Spleen (tissue), 11 donors: ENCODE measurements around the gene RAB2B. TPM values are rescaled to one million over a fixed set of nuclear protein-coding genes. Genes with fewer than 3 reads are reported as not detected.
A peak's percentile ranks its signal among the peaks of the same experiment; 100 is the strongest.

Source experiments
- DNase-seq: peaks from one replicate; pipeline ENCODE4 v3.0.0-alpha.2; 2020
- H3K27ac ChIP-seq, 8 donors: fragments of 200-600 bp; sonication (generic) in 7 of 8; 1 replicate in 4 of 8; 2 replicates in 4 of 8; pipeline versions ENCODE4 v1.5.0 to v1.8.0; 2016 to 2021; ENCODE audit warnings: inconsistent platforms in 4 of 8, mild to moderate bottlenecking in 4 of 8, moderate library complexity in 1 of 8
- H3K27me3 ChIP-seq, 7 donors: fragments of 200-600 bp; sonication (generic) in 6 of 7; replicated peaks in 1 of 7; 1 replicate in 4 of 7; 2 replicates in 3 of 7; pipeline versions ENCODE4 v1.5.0 to v1.8.0; 2016 to 2021; ENCODE audit warnings: inconsistent platforms in 3 of 7, mild to moderate bottlenecking in 1 of 7
- H3K36me3 ChIP-seq, 6 donors: fragments of 200-600 bp; sonication (generic) in 5 of 6; 1 replicate in 4 of 6; 2 replicates in 2 of 6; pipeline versions ENCODE4 v1.5.0 to v1.8.0; 2016 to 2021; ENCODE audit warnings: inconsistent platforms in 2 of 6
- H3K4me1 ChIP-seq, 6 donors: fragments of 200-600 bp; sonication (generic) in 5 of 6; 1 replicate in 3 of 6; 2 replicates in 3 of 6; pipeline versions ENCODE4 v1.5.0 to v1.8.0; 2016 to 2021; ENCODE audit warnings: inconsistent platforms in 3 of 6
- H3K4me3 ChIP-seq, 8 donors: fragments of 200-600 bp; sonication (generic) in 7 of 8; 1 replicate in 4 of 8; 2 replicates in 4 of 8; pipeline versions ENCODE4 v1.5.0 to v1.8.0; 2016 to 2021; ENCODE audit warnings: inconsistent platforms in 4 of 8, mild to moderate bottlenecking in 4 of 8, moderate library complexity in 2 of 8
- H3K9me3 ChIP-seq, 8 donors: fragments of 200-600 bp; sonication (generic) in 7 of 8; 1 replicate in 4 of 8; 2 replicates in 4 of 8; pipeline versions ENCODE4 v1.5.0 to v1.8.0; 2016 to 2021; ENCODE audit warnings: inconsistent platforms in 4 of 8
- CTCF ChIP-seq, 11 experiments: fragments of 200-600 bp in 7 of 11; fragments of 450-650 bp in 4 of 11; sonication (generic) in 4 of 11; IDR thresholded peaks in 8 of 11; conservative IDR thresholded peaks in 3 of 11; 1 replicate in 7 of 11; 2 replicates in 4 of 11; pipeline versions ENCODE4 v1.4.0 to v1.8.0; 2016 to 2021; ENCODE audit warnings: antibody characterized with exemption in 11 of 11, inconsistent platforms in 4 of 11, mild to moderate bottlenecking in 1 of 11
- POLR2A ChIP-seq, 3 donors: fragments of 450-650 bp; IDR thresholded peaks; one replicate each; pipeline ENCODE4 v1.5.1; 2017; ENCODE audit warnings: antibody characterized with exemption in 3 of 3, mild to moderate bottlenecking in 1 of 3
- POLR2AphosphoS5 ChIP-seq, 3 donors: sonication (generic); formaldehyde crosslinking; IDR thresholded peaks; one replicate each; pipeline ENCODE4 v1.5.1; 2017; ENCODE audit warnings: antibody characterized with exemption in 3 of 3
- WGBS, 5 donors: extraction: QIAGEN DNeasy Blood & Tissue Kit in 3 of 5; methylation state at CpG; one replicate each; pipeline versions ENCODE4 v1.1.5 to v1.1.7; 2013 to 2018; 5-methylcytosine and 5-hydroxymethylcytosine counted together
- intact Hi-C: fragments of 100-400 bp; cut with DNase I; formaldehyde crosslinking; loops from one replicate; pipeline ENCODE4 v1.15.0; 2023; ENCODE audit warnings: low total_unique reads
- polyA plus RNA-seq, 3 donors: library from polyadenylated mRNA; stranded (reverse); fragments of 200-250 nt; gene quantifications; one replicate each; pipeline ENCODE4 v1.2.1, GENCODE V29; 2013
- total RNA-seq, 7 donors: library from RNA; depleted of rRNA in 3 of 7; stranded (reverse); fragments of >200 nt in 3 of 7; fragmentation: NEBNext Ultra II Directional in 4 of 7; extraction: Animal tissue kit (Norgen Biotek cat#: 25700) in 4 of 7; gene quantifications; one replicate each; pipeline versions ENCODE4 v1.1.0 to v1.2.1, GENCODE V29; 2016 to 2021
- donor health status: healthy with polysubstance abuse.
- donor health status: DM: no; HTN: no; CAD: no; lungs with moderate emphysema.
- donor health status: DM: no; HTN: no; CAD: no.
- donor health status: Bipolar disorder and iron deficiency.
- donor health status: healthy.
- donor health status: DM: no; HTN: no; CAD: no.
- donor health status: DM: yes; HTN: yes; CAD: no.

RAB2B gene
- total and polyA plus RNA-seq, 10 donors, result 7.2 to 34.2 (median 26.4) TPM

GRCh38 chr14:21476523-21476924, 235 bp downstream of the RAB2B start:
- H3K9me3 ChIP-seq, result no peaks in the 10 kb centered on the region
- H3K4me3 ChIP-seq, result peak overlapping the region; percentile 49 to 93 (median 86)
- peak overlapping the region; percentile 63 to 96 (median 92) for H3K27ac ChIP-seq
- peaks cover 0 to 57% (median 22%) of the 10 kb centered on the region in 6 donors for H3K36me3 ChIP-seq
- intact Hi-C loops, result no loop called here
- no peak for TF ChIP-seq POLR2A (IDR thresholded peaks at IDR 0.05)
- no peak for TF ChIP-seq CTCF (IDR thresholded peaks at IDR 0.05 in 8 of 11, conservative IDR thresholded peaks at IDR 0.05 in 3 of 11)
- no peak for TF ChIP-seq POLR2AphosphoS5 (IDR thresholded peaks at IDR 0.05)
- peak; percentile 95 for DNase-seq
- H3K27me3 ChIP-seq, result no peaks in the 10 kb centered on the region
- peaks cover 19 to 65% (median 37%) of the 10 kb centered on the region in 6 donors for H3K4me1 ChIP-seq
- WGBS, 5 donors, result 0 to 2% (median 1%) methylated on average over 13 to 27 of the region's 27 CpGs

DNA sequence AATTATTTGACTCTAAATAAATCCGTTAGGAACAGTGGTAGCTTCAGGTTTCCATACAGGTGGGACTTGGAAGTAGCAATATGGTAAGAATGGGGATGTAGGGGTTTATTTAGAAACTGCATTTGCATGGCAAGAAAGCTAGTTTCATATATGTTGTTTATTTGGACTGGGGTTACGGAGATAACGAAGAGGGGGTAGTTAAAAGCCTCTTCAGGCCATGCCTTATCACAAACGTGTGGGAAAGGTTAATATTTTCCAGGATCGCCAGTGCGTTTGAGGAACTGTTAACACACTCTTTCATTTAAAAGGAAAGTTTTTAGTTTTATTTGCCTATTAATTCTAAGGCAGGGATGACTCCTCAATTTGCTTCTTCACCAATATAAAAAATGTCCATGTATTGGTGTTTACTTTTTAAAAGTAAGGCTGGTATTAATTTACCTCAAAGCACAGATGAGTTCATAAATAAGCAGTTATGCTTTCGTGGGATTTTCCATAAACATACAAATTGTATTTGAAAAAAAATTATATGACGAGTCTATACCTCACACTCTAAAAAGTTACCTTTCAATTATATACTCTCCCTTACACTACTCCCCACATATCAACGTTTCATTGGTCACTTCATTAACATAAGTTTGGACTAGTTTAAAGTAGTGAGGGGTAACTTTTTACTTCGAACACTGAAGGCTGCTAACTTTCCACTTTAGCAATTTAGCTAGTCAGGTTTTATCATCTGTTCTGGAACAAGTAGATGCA, 814 bp downstream of the RAB2B start:
- H3K4me3 ChIP-seq, result peak overlapping the region; percentile 49 to 93 (median 86)
- intact Hi-C loops, result no loop called here
- 42 to 50% (median 46%) methylated on average over 10 of the region's 10 CpGs for WGBS, 5 donors
- TF ChIP-seq POLR2A (IDR thresholded peaks at IDR 0.05) (no peak), CTCF (IDR thresholded peaks at IDR 0.05 in 8 of 11, conservative IDR thresholded peaks at IDR 0.05 in 3 of 11) (no peak), POLR2AphosphoS5 (IDR thresholded peaks at IDR 0.05) (no peak)
- peaks cover 0 to 54% (median 19%) of the 10 kb centered on the region in 6 donors for H3K36me3 ChIP-seq
- no peak for DNase-seq
- H3K4me1 ChIP-seq, result peaks cover 19 to 59% (median 37%) of the 10 kb centered on the region in 6 donors
- H3K27ac ChIP-seq, result peak overlapping the region; percentile 63 to 96 (median 92)
- no peaks in the 10 kb centered on the region for H3K27me3 ChIP-seq
- no peaks in the 10 kb centered on the region for H3K9me3 ChIP-seq

DNA sequence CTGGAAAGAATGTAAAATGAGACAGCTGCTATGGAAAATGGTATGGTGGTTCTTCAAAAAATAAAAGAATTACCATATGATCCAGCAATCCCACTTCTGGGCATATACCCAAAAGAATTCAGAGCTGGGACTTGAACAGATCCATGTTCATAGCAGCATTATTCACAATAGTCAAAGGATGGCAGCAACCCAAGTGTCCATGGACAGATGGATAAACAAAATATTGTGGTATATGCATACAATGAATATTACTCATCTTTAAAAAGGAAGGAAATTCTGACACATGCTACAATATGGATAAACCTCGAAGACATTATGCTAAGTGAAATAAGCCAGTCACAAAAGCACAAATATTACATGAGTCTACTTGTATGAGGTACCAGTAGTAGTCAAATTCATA, 9.1 kb downstream of the RAB2B start:
- Histone ChIP-seq H3K4me3 (no peak overlapping the region), H3K9me3 (no peaks in the 10 kb centered on the region), H3K4me1 (peaks cover 0 to 7% (median 0%) of the 10 kb centered on the region in 6 donors), H3K27me3 (no peaks in the 10 kb centered on the region), H3K36me3 (peaks cover 0 to 94% (median 47%) of the 10 kb centered on the region in 6 donors), H3K27ac (no peak overlapping the region)
- intact Hi-C loops, result no loop called here
- TF ChIP-seq CTCF (IDR thresholded peaks at IDR 0.05 in 8 of 11, conservative IDR thresholded peaks at IDR 0.05 in 3 of 11) (no peak), POLR2A (IDR thresholded peaks at IDR 0.05) (no peak), POLR2AphosphoS5 (IDR thresholded peaks at IDR 0.05) (no peak)
- WGBS, 5 donors, result 66 to 85% (median 80%) methylated on average over 1 of the region's 1 CpG
- DNase-seq, result no peak

GRCh38 chr14:21455912-21456667, 20.7 kb downstream of the RAB2B start, which contains the start of gene CHD8:
TSS of gene CHD8 (minus strand) at chr14:21456123. CDS start at chr14:21431643, 24,480 bp downstream.
- Histone ChIP-seq H3K36me3 (peaks cover 0 to 46% (median 15%) of the 10 kb centered on the region in 6 donors), H3K27me3 (no peaks in the 10 kb centered on the region), H3K27ac (peak within 1 kb of the TSS; percentile 94 to 99 (median 97)), H3K9me3 (no peaks in the 10 kb centered on the region), H3K4me1 (peaks cover 21 to 53% (median 40%) of the 10 kb centered on the region in 6 donors), H3K4me3 (peak within 1 kb of the TSS; percentile 46 to 92 (median 86))
- TF ChIP-seq POLR2A (IDR thresholded peaks at IDR 0.05) (peak in 2 of 3 donors; percentile 75 to 76), CTCF (IDR thresholded peaks at IDR 0.05 in 8 of 11, conservative IDR thresholded peaks at IDR 0.05 in 3 of 11) (peak; percentile 57 to 89 (median 73)), POLR2AphosphoS5 (IDR thresholded peaks at IDR 0.05) (peak; percentile 92 to 94 (median 93))
- peak; percentile 100 for DNase-seq
- intact Hi-C loops, result no loop called here
- WGBS, 5 donors, result 0 to 1% (median 0%) methylated on average over 26 to 36 of the region's 36 CpGs
